H1 (cell line): ENCODE results near the gene KCNG3. TPM values are rescaled to one million over a fixed set of nuclear protein-coding genes. Genes with fewer than 3 reads are reported as not detected.

Experiments
- CTCF ChIA-PET: fragments of 300-600 bp; sonication (Branson Sonifier 250); formaldehyde crosslinking; loops from one replicate; lab custom pipeline; 2021; ENCODE audit not compliant: partially characterized antibody; lab: Charles Lee
- POLR2A ChIA-PET: fragments of 300-600 bp; sonication (Branson Sonifier 250); formaldehyde crosslinking; loops from one replicate; lab custom pipeline; 2021; ENCODE audit warnings: inconsistent platforms; ENCODE audit not compliant: partially characterized antibody; lab: Charles Lee
- DNase-seq, 2 experiments: peaks; one replicate each; pipeline versions ENCODE4 v3.0.0 to v3.0.0-alpha.2; 2010 to 2022; ENCODE audit warnings: low spot score in 2 of 2, low read depth in 1 of 2, mixed read lengths in 1 of 2
- FAIRE-seq: peaks from 2 replicates; lab custom pipeline; 2011; peaks lifted over from hg19 to GRCh38; lab: Jason Lieb, UNC
- H2AFZ ChIP-seq: 2 replicates; pipeline ENCODE4 v1.8.1; 2012; ENCODE audit warnings: low read length, inconsistent platforms
- H2AK5ac ChIP-seq: 2 replicates; pipeline ENCODE4 v1.6.1; 2013; ENCODE audit warnings: low read depth, low read length
- H2BK120ac ChIP-seq: replicated peaks from 2 replicates; pipeline ENCODE3; 2013; ENCODE audit warnings: low read depth, low read length, inconsistent platforms
- H2BK12ac ChIP-seq: 2 replicates; pipeline ENCODE4 v1.6.1; 2013; ENCODE audit warnings: low read depth, low read length
- H2BK15ac ChIP-seq: 2 replicates; pipeline ENCODE4 v1.6.1; 2013; ENCODE audit warnings: low read length
- H2BK20ac ChIP-seq: 2 replicates; pipeline ENCODE4 v1.6.1; 2013; ENCODE audit warnings: low read length
- H2BK5ac ChIP-seq: 2 replicates; pipeline ENCODE4 v1.6.1; 2013; ENCODE audit warnings: low read depth, low read length
- H3K14ac ChIP-seq: 2 replicates; pipeline ENCODE4 v1.6.1; 2013; ENCODE audit warnings: inconsistent platforms; ENCODE audit not compliant: insufficient read length
- H3K18ac ChIP-seq: 2 replicates; pipeline ENCODE4 v1.6.1; 2013; ENCODE audit warnings: low read length; ENCODE audit errors: extremely low read depth
- H3K23ac ChIP-seq: 2 replicates; pipeline ENCODE4 v1.6.1; 2013; ENCODE audit warnings: inconsistent platforms; ENCODE audit not compliant: insufficient read length
- H3K23me2 ChIP-seq: 2 replicates; pipeline ENCODE4 v1.6.1; 2013; ENCODE audit warnings: low read depth, low read length
- H3K27ac ChIP-seq: 2 replicates; pipeline ENCODE4 v1.6.1; 2011; ENCODE audit warnings: low read depth, low read length, inconsistent platforms
- H3K27me3 ChIP-seq, 4 experiments: replicated peaks in 1 of 4; 1 replicate in 1 of 4; 2 replicates in 3 of 4; pipeline versions ENCODE4 v1.6.1 to v1.8.1; 2011 to 2013; ENCODE audit warnings: low read length in 3 of 4, mild to moderate bottlenecking in 3 of 4, inconsistent platforms in 2 of 4, mixed read lengths in 2 of 4, moderate library complexity in 1 of 4; ENCODE audit not compliant: control insufficient read depth in 3 of 4, insufficient read depth in 3 of 4; ENCODE audit errors: extremely low read depth in 1 of 4
- H3K36me3 ChIP-seq, 4 experiments: 2 replicates each; pipeline versions ENCODE4 v1.6.1 to v1.8.1; 2011 to 2013; ENCODE audit warnings: mild to moderate bottlenecking in 4 of 4, low read length in 3 of 4, moderate library complexity in 2 of 4, control low read depth in 1 of 4, inconsistent platforms in 1 of 4; ENCODE audit not compliant: insufficient read depth in 4 of 4, control insufficient read depth in 2 of 4
- H3K4ac ChIP-seq: replicated peaks from 2 replicates; pipeline ENCODE3; 2013; ENCODE audit warnings: low read length, low read depth, mixed read lengths, inconsistent platforms; ENCODE audit not compliant: insufficient read length
- H3K4me1 ChIP-seq, 4 experiments: replicated peaks in 1 of 4; 1 replicate in 1 of 4; 2 replicates in 3 of 4; pipeline versions ENCODE4 v1.6.1 to v1.8.1; 2011 to 2013; ENCODE audit warnings: low read length in 3 of 4, inconsistent platforms in 2 of 4, mixed read lengths in 1 of 4; ENCODE audit not compliant: insufficient read depth in 4 of 4, control insufficient read depth in 3 of 4
- H3K4me2 ChIP-seq, 2 experiments: 2 replicates each; pipeline versions ENCODE4 v1.6.1 to v1.8.1; 2011 to 2013; ENCODE audit warnings: low read depth in 2 of 2, low read length in 2 of 2, control low read depth in 1 of 2, inconsistent platforms in 1 of 2, mild to moderate bottlenecking in 1 of 2; ENCODE audit not compliant: insufficient read depth in 1 of 2
- H3K4me3 ChIP-seq, 4 experiments: fragments of 200-600, 300-600 bp in 1 of 4; sonication (generic), shearing (Covaris generic), sonication (Bioruptor Twin) in 1 of 4; 2 replicates each; pipeline versions ENCODE4 v1.5.1 to v1.8.1; 2011 to 2016; ENCODE audit warnings: low read length in 4 of 4, low read depth in 3 of 4, control low read depth in 2 of 4, inconsistent platforms in 2 of 4, mild to moderate bottlenecking in 2 of 4, mixed read lengths in 1 of 4, moderate library complexity in 1 of 4; ENCODE audit not compliant: insufficient read depth in 2 of 4; ENCODE audit errors: extremely low read depth in 1 of 4
- H3K56ac ChIP-seq: replicated peaks from 2 replicates; pipeline ENCODE3; 2013; ENCODE audit warnings: low read depth, mild to moderate bottlenecking, mixed read lengths, low read length, inconsistent platforms; ENCODE audit not compliant: insufficient read length
- H3K79me1 ChIP-seq: 2 replicates; pipeline ENCODE4 v1.6.1; 2013; ENCODE audit warnings: low read depth, low read length, control low read depth
- H3K79me2 ChIP-seq, 2 experiments: 2 replicates each; pipeline versions ENCODE4 v1.6.1 to v1.8.1; 2012 to 2013; ENCODE audit warnings: low read length in 2 of 2, mild to moderate bottlenecking in 2 of 2, inconsistent platforms in 1 of 2; ENCODE audit not compliant: insufficient read depth in 2 of 2, control insufficient read depth in 1 of 2
- H3K9ac ChIP-seq, 4 experiments: replicated peaks in 1 of 4; 1 replicate in 1 of 4; 2 replicates in 3 of 4; pipeline versions ENCODE4 v1.6.1 to v1.8.1; 2011 to 2013; ENCODE audit warnings: low read depth in 3 of 4, low read length in 3 of 4, control low read depth in 2 of 4, mild to moderate bottlenecking in 2 of 4, moderate library complexity in 2 of 4, inconsistent platforms in 1 of 4; ENCODE audit errors: extremely low read depth in 1 of 4
- H3K9me3 ChIP-seq, 2 experiments: 2 replicates each; pipeline versions ENCODE4 v1.6.1 to v1.8.1; 2012 to 2013; ENCODE audit warnings: mild to moderate bottlenecking in 2 of 2, moderate library complexity in 2 of 2, control low read depth in 1 of 2, inconsistent platforms in 1 of 2, low read depth in 1 of 2, low read length in 1 of 2, mixed read lengths in 1 of 2; ENCODE audit not compliant: insufficient read depth in 2 of 2
- H4K20me1 ChIP-seq, 2 experiments: replicated peaks in 1 of 2; 2 replicates each; pipeline versions ENCODE3 to v1.8.1; 2011 to 2013; ENCODE audit warnings: inconsistent platforms in 2 of 2, low read length in 2 of 2, mild to moderate bottlenecking in 1 of 2; ENCODE audit not compliant: insufficient read depth in 2 of 2, control insufficient read depth in 1 of 2
- H4K5ac ChIP-seq: 2 replicates; pipeline ENCODE4 v1.6.1; 2013; ENCODE audit warnings: low read length, low read depth, mixed read lengths, inconsistent platforms; ENCODE audit not compliant: insufficient read length
- H4K8ac ChIP-seq: 2 replicates; pipeline ENCODE4 v1.8.0; 2013; ENCODE audit warnings: mild to moderate bottlenecking, moderate library complexity, low read length, inconsistent platforms; ENCODE audit not compliant: insufficient read depth; ENCODE audit errors: extremely low read depth
- H4K91ac ChIP-seq: replicated peaks from 2 replicates; pipeline ENCODE3; 2013; ENCODE audit warnings: low read length, mixed read lengths, inconsistent platforms; ENCODE audit not compliant: insufficient read length
- BACH1 ChIP-seq: IDR thresholded peaks from 2 replicates; pipeline ENCODE4 v1.6.1; 2012; ENCODE audit warnings: low read length, improper control_type of control experiment
- CBX5 ChIP-seq: fragments of 300-800, 300-1000 bp; sonication (generic); IDR thresholded peaks from 2 replicates; pipeline ENCODE4 v1.7.1; 2016; ENCODE audit warnings: antibody characterized with exemption, low read length, low read depth
- CEBPB ChIP-seq: IDR thresholded peaks from 2 replicates; pipeline ENCODE4 v1.6.1; 2012; ENCODE audit warnings: low read depth, low read length
- FOSL1 ChIP-seq: IDR thresholded peaks from 2 replicates; pipeline ENCODE4 v1.6.1; 2011; ENCODE audit warnings: mild to moderate bottlenecking, low read depth, low read length, moderate library complexity; ENCODE audit not compliant: insufficient read depth
- HDAC2 ChIP-seq, 2 experiments: fragments of 300-600 bp in 1 of 2; sonication (generic) in 1 of 2; IDR thresholded peaks; 2 replicates each; pipeline ENCODE4 v1.6.1; 2011 to 2012; ENCODE audit warnings: low read depth in 2 of 2, low read length in 2 of 2, mild to moderate bottlenecking in 2 of 2, moderate library complexity in 2 of 2, borderline replicate concordance in 1 of 2, inconsistent platforms in 1 of 2
- SIRT6 ChIP-seq: IDR thresholded peaks from one replicate; pipeline ENCODE4 v1.7.1; 2012; ENCODE audit warnings: low read length, inconsistent platforms
- TAF7 ChIP-seq: optimal IDR thresholded peaks from 2 replicates; pipeline ENCODE3; 2011; ENCODE audit warnings: low read depth, mild to moderate bottlenecking, inconsistent platforms, low read length, moderate library complexity, borderline replicate concordance
- TCF12 ChIP-seq: IDR thresholded peaks from 2 replicates; pipeline ENCODE4 v1.6.1; 2011; ENCODE audit warnings: low read depth, mild to moderate bottlenecking, low read length
- TEAD4 ChIP-seq: IDR thresholded peaks from 2 replicates; pipeline ENCODE4 v1.6.1; 2012; ENCODE audit warnings: low read depth, low read length, inconsistent platforms, mixed read lengths
- ZNF274 ChIP-seq: IDR thresholded peaks from 2 replicates; pipeline ENCODE4 v1.7.0; 2012; ENCODE audit warnings: low read length, borderline replicate concordance; ENCODE audit errors: extremely low read depth
- WGBS, 2 experiments: shearing (Covaris generic) in 1 of 2; methylation state at CpG; one replicate each; pipeline versions ENCODE4 v1.1.6 to v1.1.7; 2013 to 2015; ENCODE audit warnings: low lambda C conversion rate in 2 of 2, mixed read lengths in 2 of 2, inconsistent platforms in 1 of 2, low coverage in 1 of 2, missing lambda C conversion rate in 1 of 2; ENCODE audit not compliant: insufficient replicate concordance in 2 of 2, insufficient coverage in 1 of 2, insufficient read length in 1 of 2; ENCODE audit errors: extremely low coverage in 1 of 2, missing lambda C conversion rate in 1 of 2; 5-methylcytosine and 5-hydroxymethylcytosine counted together
- polyA plus RNA-seq, 7 experiments: library from polyadenylated mRNA; depleted of rRNA in 3 of 7; stranded (reverse) in 5 of 7; unstranded in 2 of 7; fragments of >200 nt in 5 of 7; fragments of 200-250 nt in 2 of 7; gene quantifications; 1 replicate in 5 of 7; 2 replicates in 1 of 7; 4 replicates in 1 of 7; pipeline versions ENCODE4 v1.2.1 to v1.2.3, GENCODE V29; 2011 to 2013; ENCODE audit warnings: missing spikeins in 2 of 7, mixed read lengths in 2 of 7
- total RNA-seq: library from RNA; stranded (reverse); fragmentation: NEBNext Ultra II Directional; extraction: Animal tissue kit (Norgen Biotek cat#: 25700); gene quantifications from 2 replicates; pipeline ENCODE4 v1.2.1, GENCODE V29; 2021

KCNG3 gene
- total and polyA plus RNA-seq, 2 of the 8 experiments (the other 6 are each of a cell fraction or from before 2014, with no cell fraction given), result 8.1 to 21.3 TPM

- Histone ChIP-seq H2BK5ac (no peak overlapping the region), H3K23me2 (no peaks in the 10 kb centered on the region), H2BK12ac (no peak overlapping the region), H2BK20ac (no peak overlapping the region), H3K79me2 (peaks cover 0 to 73% of the 10 kb centered on the region in 2 experiments; a peak in 2 of 4 replicates), H4K20me1 (peaks cover 0 to 3% of the 10 kb centered on the region in 2 experiments), H3K14ac (no peak overlapping the region), H3K4me3 (no peak overlapping the region), H4K91ac (no peak overlapping the region), H3K9me3 (no peaks in the 10 kb centered on the region), H4K5ac (no peak overlapping the region), H2BK120ac (no peak overlapping the region), H3K56ac (no peak overlapping the region), H4K8ac (no peak overlapping the region), H3K4ac (no peak overlapping the region), H3K18ac (no peak overlapping the region), H2BK15ac (no peak overlapping the region), H3K79me1 (peaks cover 6% of the 10 kb centered on the region; the same call in 1 of the 2 replicates), H3K23ac (no peak overlapping the region), H2AFZ (no peak overlapping the region), H2AK5ac (no peak overlapping the region), H3K9ac (no peak overlapping the region), H3K27me3 (no peaks in the 10 kb centered on the region), H3K27ac (no peak overlapping the region), H3K36me3 (no peaks in the 10 kb centered on the region; a peak in 1 of 8 replicates), H3K4me1 (peaks cover 0 to 4% (median 0%) of the 10 kb centered on the region in 4 experiments; a peak in 2 of 7 replicates), H3K4me2 (no peak overlapping the region)
- DNase-seq (no peak), FAIRE-seq (no peak)
- 81% methylated on average over 3 of the region's 3 CpGs; no CpG with 5 or more reads in 1 of the 2 experiments for WGBS, 2 experiments
- ChIA-PET CTCF (interaction anchor here (0.8 kb wide), 1 partner anchor 40 kb away, joined by 4 read pairs; no protein-coding TSS in a partner anchor), POLR2A (no interaction called here)
- TF ChIP-seq BACH1 (no peak), FOSL1 (no peak), HDAC2 (IDR thresholded peaks at IDR 0.05; ENCODE audit: borderline replicate concordance in 1 of 2, low read depth in 2 of 2, low read length in 2 of 2) (no peak), SIRT6 (no peak), ZNF274 (no peak), TEAD4 (no peak), TCF12 (no peak), CBX5 (no peak), TAF7 (no peak), CEBPB (no peak)
Measured at GRCh38 chr2:42425697-42426096, 68.1 kb downstream of the KCNG3 start.
